Measurements from ENCODE around the gene PLAGL1. TPM values are rescaled to one million over a fixed set of nuclear protein-coding genes. Genes with fewer than 3 reads are reported as not detected.

Gene PLAGL1
- total RNA-seq, 2 experiments from 2014 or later = 1.0 to 1.1 TPM

DNA sequence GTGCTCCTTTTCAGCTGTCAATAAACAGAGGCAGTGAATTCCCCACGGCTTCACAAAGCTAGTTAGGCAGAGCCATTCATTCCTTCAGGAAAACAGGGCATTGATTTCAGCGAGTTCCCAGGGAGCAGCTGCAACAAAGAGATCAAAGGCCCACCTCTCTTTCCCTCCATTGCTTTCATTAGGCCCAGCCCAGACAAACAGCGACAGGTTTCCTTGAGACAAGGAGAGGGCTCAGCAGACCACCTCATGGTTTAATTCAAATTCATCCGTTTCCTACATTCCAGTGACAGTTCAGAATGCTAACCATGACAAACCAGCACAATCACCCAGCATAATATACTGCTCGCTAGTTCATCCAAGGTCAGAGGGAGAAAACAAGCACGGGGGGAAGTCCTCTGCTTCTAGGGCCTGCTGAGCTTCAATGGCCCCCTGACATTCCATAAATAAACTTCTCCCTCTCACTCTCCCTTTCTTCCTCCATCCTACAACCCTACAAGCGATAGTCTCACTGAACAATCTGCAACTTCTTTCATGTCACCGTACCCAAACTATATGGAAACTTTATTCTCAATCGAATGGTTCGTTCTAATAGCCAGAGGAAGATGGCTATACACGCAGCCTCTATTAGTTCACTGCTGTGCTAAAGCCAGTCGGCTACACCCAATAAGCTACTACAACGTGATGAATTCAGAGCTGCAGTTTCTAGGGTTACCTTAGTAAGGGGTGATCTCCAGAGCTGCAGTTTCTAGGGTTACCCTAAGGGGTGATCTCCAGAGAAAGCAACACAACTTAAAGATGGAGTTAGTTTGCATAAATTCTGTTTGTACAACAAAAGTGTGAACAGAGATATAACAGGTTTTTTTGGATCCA is 34.7 kb downstream of the PLAGL1 start:
- DNase-seq = no peak
- no peak for ATAC-seq (ENCODE audit: poor library complexity)
- Mint-ChIP-seq H3K4me1 (ENCODE audit: low read depth) (no peaks in the 10 kb centered on the region), H3K36me3 (ENCODE audit: low read depth) (no peaks in the 10 kb centered on the region), H3K4me3 (no peak overlapping the region), H3K27ac (no peak overlapping the region), H3K27me3 (no peaks in the 10 kb centered on the region), H3K9me3 (no peaks in the 10 kb centered on the region)
- Histone ChIP-seq H3K4me3 (ENCODE audit: low read length) (no peak overlapping the region), H3K4me1 (ENCODE audit: insufficient read depth, low read length) (no peaks in the 10 kb centered on the region), H3K27ac (ENCODE audit: low read depth in 1 of 2, low read length in 2 of 2) (no peak overlapping the region), H3K36me3 (ENCODE audit: insufficient read depth, low read length) (no peaks in the 10 kb centered on the region), H3K9me3 (ENCODE audit: control insufficient read depth in 1 of 2, insufficient read depth in 1 of 2, low read length in 2 of 2) (no peaks in the 10 kb centered on the region), H3K27me3 (ENCODE audit: control insufficient read depth in 1 of 2, insufficient read depth in 2 of 2, low read length in 2 of 2) (no peaks in the 10 kb centered on the region)
- CTCF ChIA-PET = no interaction called here
- POLR2A ChIA-PET = no interaction called here
- intact Hi-C loops (cut with DNase I, micrococcal nuclease) = no loop called here
- TF ChIP-seq, protein P1, sequence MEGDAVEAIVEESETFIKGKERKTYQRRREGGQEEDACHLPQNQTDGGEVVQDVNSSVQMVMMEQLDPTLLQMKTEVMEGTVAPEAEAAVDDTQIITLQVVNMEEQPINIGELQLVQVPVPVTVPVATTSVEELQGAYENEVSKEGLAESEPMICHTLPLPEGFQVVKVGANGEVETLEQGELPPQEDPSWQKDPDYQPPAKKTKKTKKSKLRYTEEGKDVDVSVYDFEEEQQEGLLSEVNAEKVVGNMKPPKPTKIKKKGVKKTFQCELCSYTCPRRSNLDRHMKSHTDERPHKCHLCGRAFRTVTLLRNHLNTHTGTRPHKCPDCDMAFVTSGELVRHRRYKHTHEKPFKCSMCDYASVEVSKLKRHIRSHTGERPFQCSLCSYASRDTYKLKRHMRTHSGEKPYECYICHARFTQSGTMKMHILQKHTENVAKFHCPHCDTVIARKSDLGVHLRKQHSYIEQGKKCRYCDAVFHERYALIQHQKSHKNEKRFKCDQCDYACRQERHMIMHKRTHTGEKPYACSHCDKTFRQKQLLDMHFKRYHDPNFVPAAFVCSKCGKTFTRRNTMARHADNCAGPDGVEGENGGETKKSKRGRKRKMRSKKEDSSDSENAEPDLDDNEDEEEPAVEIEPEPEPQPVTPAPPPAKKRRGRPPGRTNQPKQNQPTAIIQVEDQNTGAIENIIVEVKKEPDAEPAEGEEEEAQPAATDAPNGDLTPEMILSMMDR (IDR thresholded peaks at IDR 0.05) = no peak

DNA sequence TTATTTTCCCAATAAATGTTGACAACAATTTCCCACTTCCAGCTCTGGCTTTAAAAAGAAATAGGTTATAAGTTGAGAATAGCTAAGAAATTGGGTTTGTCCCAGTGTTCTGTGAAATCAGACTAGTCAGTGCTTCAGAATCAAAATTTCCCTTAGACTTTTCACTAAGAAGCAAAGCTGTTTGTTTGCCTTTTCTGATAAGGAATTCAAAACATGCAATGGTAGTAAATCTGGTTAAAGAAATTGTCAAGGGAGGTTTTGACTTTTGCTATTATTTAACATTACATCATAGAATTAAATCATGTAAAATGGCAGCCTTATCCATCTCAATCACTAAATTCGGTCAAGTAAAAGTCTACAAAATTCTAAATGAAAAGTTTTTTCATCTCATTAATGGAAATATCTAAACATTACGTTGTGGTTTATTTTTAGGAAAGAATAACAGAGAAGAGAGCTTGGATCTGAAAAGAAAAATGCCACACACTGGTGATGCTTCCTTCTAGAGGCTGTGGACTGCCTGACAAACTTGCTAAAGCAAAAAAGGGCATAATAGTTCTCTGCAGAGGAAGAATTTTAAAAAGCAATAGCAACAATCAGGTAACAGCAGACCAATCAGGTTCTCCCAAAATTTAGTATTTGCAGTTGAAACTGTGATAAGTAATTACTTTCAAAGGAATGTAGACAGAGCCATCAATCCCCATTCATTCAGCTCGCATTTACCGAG is 36.4 kb downstream of the PLAGL1 start:
- H3K27ac ChIP-seq (ENCODE audit: low read depth in 1 of 2, low read length in 2 of 2) = no peak overlapping the region
- Mint-ChIP-seq H3K27ac (no peak overlapping the region), H3K4me1 (ENCODE audit: low read depth) (no peaks in the 10 kb centered on the region), H3K4me3 (no peak overlapping the region), H3K36me3 (ENCODE audit: low read depth) (no peaks in the 10 kb centered on the region), H3K27me3 (no peaks in the 10 kb centered on the region), H3K9me3 (no peaks in the 10 kb centered on the region)
- H3K4me1 ChIP-seq (ENCODE audit: insufficient read depth, low read length) = no peaks in the 10 kb centered on the region
- CTCF ChIA-PET = no interaction called here
- H3K4me3 ChIP-seq (ENCODE audit: low read length) = no peak overlapping the region
- no peaks in the 10 kb centered on the region for H3K9me3 ChIP-seq (ENCODE audit: control insufficient read depth in 1 of 2, insufficient read depth in 1 of 2, low read length in 2 of 2)
- POLR2A ChIA-PET = no interaction called here
- intact Hi-C loops (cut with DNase I, micrococcal nuclease) = no loop called here
- TF ChIP-seq, protein P1 (IDR thresholded peaks at IDR 0.05) = no peak
- ATAC-seq (ENCODE audit: poor library complexity) (no peak), DNase-seq (no peak)
- H3K27me3 ChIP-seq (ENCODE audit: control insufficient read depth in 1 of 2, insufficient read depth in 2 of 2, low read length in 2 of 2) = no peaks in the 10 kb centered on the region
- H3K36me3 ChIP-seq (ENCODE audit: insufficient read depth, low read length) = no peaks in the 10 kb centered on the region

DNA sequence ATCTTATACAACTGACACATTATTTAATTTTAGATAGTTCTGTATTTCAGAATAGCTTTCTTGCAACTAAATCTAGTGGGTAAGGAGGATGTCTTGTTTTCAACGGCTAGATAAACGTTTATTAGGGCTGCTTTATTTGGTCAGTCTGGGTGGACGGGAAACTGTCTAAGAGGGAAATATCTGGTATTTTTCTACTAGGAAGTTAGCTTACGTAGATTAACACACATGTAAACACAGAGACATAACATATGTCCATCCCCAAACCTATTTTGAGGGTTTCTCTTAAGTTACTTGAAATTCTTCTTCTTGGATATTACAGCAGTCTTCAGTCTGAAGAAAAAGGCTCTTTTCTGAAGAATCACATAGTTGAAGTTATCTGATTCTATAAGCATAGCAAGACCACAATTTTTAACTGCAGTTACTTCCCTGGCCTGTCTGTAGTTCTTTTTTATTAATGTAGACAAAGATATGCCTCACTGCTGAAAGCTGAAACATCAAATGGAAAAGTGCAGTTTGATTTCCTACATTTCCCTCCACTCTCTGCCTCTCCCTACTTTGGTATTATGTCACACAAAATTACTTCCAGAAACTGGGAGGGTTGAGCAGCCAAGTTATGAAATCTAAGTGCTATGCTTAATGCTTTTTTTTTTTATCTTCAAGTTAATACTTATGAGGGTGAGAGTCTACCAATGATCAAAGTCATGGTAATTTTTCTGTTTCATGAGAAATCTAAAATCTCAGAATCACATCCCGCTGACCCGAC is 37.4 kb downstream of the PLAGL1 start:
- Histone ChIP-seq H3K4me1 (ENCODE audit: insufficient read depth, low read length) (no peaks in the 10 kb centered on the region), H3K36me3 (ENCODE audit: insufficient read depth, low read length) (no peaks in the 10 kb centered on the region), H3K27ac (ENCODE audit: low read depth in 1 of 2, low read length in 2 of 2) (no peak overlapping the region), H3K4me3 (ENCODE audit: low read length) (no peak overlapping the region), H3K9me3 (ENCODE audit: control insufficient read depth in 1 of 2, insufficient read depth in 1 of 2, low read length in 2 of 2) (no peaks in the 10 kb centered on the region), H3K27me3 (ENCODE audit: control insufficient read depth in 1 of 2, insufficient read depth in 2 of 2, low read length in 2 of 2) (no peaks in the 10 kb centered on the region)
- Mint-ChIP-seq H3K36me3 (ENCODE audit: low read depth) (no peaks in the 10 kb centered on the region), H3K9me3 (no peaks in the 10 kb centered on the region), H3K4me1 (ENCODE audit: low read depth) (no peaks in the 10 kb centered on the region), H3K4me3 (no peak overlapping the region), H3K27ac (no peak overlapping the region), H3K27me3 (no peaks in the 10 kb centered on the region)
- no peak for ATAC-seq (ENCODE audit: poor library complexity)
- intact Hi-C loops (cut with DNase I, micrococcal nuclease) = no loop called here
- CTCF ChIA-PET = interaction anchor here (0.7 kb wide), 1 partner anchor 469 kb away, joined by 3 read pairs; no protein-coding TSS in a partner anchor
- DNase-seq = no peak
- TF ChIP-seq, protein P1 (IDR thresholded peaks at IDR 0.05) = no peak
- POLR2A ChIA-PET = no interaction called here

Measured in CD4-positive, alpha-beta T cell (primary cell).